Measurements from ENCODE around the gene EFNB3. TPM values are rescaled to one million over a fixed set of nuclear protein-coding genes. Genes with fewer than 3 reads are reported as not detected.

EFNB3 gene
- total and polyA plus RNA-seq, 2 of the 4 experiments (the other 2 are of a cell fraction), result 0.54 to 2.0 TPM

DNA sequence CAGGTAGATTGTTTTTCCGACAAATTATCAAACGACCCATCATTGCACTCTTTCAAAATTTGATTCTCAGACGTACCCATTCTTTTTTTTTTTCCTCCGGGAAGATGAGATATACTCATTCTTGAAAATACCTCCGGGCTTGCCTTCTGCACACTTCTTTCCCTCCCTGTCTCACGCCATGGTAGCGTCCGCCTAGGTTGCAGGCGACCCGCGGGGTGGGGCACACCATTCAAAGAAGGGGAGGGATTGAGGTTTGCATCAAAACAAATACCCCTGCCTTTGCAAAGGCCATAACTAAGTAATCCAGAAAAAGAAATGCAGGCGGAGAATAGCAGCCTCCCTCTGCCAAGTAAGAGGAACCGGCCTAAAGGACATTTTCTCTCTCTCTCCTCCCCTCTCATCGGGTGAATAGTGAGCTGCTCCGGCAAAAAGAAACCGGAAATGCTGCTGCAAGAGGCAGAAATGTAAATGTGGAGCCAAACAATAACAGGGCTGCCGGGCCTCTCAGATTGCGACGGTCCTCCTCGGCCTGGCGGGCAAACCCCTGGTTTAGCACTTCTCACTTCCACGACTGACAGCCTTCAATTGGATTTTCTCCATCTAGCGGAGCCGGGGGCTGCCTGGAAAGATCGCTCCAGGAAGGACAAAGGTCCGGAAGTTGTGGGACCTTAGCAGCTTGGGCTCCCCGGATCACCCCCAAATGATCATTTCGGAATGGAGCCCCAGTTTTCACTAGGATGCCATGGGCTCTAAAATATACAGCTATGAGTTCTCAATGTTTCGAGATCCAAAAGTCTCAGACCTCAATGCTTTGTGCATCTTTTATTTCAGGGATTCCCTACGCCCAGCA, 18.6 kb upstream of the EFNB3 start (continued):
- no peak for TF ChIP-seq USF2 (IDR thresholded peaks at IDR 0.05; ENCODE audit: low read depth, low read length)
